ENCODE measurements around the gene WWOX. TPM values are rescaled to one million over a fixed set of nuclear protein-coding genes. Genes with fewer than 3 reads are reported as not detected.

The WWOX gene
- total and polyA plus RNA-seq, 2 donors, result 15.3 to 28.4 TPM

DNA sequence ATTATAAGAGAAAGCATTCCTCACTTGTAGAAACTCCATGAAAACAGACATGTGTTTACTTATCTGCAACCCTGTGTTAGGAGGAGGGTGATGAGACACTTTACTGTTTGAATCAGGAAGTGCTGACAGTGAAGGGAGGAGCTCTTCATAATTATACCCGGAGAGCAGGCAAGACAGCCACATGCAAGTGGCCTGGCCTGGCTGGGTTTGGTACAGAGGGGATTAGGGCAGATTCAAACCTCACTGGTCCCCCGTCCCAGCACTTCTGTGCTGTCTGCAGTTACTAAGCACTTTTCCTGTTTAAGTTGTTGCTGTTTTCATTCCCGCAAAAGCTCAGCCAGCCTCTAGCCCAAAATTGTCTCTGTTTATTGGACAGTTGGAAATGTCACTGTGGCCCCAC lies 78.5 kb downstream of the WWOX start:
- DNase-seq (ENCODE audit: extremely low spot score), result no peak
- H3K36me3 ChIP-seq (ENCODE audit: insufficient read depth), result no peaks in the 10 kb centered on the region
- H3K27ac ChIP-seq (ENCODE audit: low read depth), result no peak overlapping the region
- H3K4me1 ChIP-seq (ENCODE audit: insufficient read depth), result no peaks in the 10 kb centered on the region
- WGBS, result 32% methylated on average over 3 of the region's 3 CpGs
- H3K4me3 ChIP-seq (ENCODE audit: low read depth, low read length), result no peak overlapping the region

DNA sequence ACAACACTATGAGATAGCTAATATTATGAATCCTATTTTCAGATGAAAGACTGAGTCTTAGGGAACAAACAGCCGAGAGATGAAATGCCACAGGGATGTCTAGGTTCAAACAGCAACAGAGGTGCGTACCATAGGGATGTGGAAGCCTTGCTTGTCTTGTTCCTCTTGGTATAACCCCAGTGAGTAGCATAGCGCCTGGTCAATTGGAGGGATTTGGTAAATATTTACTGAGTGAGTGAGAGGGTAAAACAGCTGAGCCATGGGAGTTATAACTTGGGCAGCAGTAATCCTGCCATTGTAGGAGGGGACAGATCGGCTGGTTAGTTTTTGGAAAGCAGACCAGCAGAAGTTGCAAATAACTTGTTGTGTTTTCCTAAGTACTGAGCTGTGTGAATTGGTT lies 80.2 kb downstream of the WWOX start:
- 82% methylated on average over 4 of the region's 4 CpGs for WGBS
- no peaks in the 10 kb centered on the region for H3K36me3 ChIP-seq (ENCODE audit: insufficient read depth)
- no peak overlapping the region for H3K4me3 ChIP-seq (ENCODE audit: low read depth, low read length)
- no peak overlapping the region for H3K27ac ChIP-seq (ENCODE audit: low read depth)
- DNase-seq (ENCODE audit: extremely low spot score), result no peak
- H3K4me1 ChIP-seq (ENCODE audit: insufficient read depth), result no peaks in the 10 kb centered on the region

DNA sequence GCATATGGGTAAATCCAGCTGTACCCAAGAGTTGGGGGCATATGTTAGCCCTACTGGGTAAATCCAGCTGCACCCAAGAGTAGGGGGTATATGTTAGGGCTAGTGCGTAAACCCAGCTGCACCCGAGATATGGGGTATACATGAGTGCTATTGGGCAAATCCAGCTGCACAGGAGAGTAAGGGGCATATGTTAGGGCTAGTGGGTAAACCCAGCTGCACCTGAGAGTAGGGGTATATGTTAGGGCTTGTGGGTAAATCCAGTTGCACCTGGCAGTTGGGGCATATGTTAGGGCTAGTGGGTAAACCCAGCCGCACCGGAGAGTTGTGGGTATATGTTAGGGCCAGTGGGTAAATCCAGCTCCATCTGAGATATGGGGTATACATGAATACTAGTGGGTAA lies 80.9 kb downstream of the WWOX start:
- no peak for DNase-seq (ENCODE audit: extremely low spot score)
- Histone ChIP-seq H3K27ac (ENCODE audit: low read depth) (no peak overlapping the region), H3K4me3 (ENCODE audit: low read depth, low read length) (no peak overlapping the region), H3K4me1 (ENCODE audit: insufficient read depth) (no peaks in the 10 kb centered on the region), H3K36me3 (ENCODE audit: insufficient read depth) (no peaks in the 10 kb centered on the region)
- 98% methylated on average over 4 of the region's 4 CpGs for WGBS

DNA sequence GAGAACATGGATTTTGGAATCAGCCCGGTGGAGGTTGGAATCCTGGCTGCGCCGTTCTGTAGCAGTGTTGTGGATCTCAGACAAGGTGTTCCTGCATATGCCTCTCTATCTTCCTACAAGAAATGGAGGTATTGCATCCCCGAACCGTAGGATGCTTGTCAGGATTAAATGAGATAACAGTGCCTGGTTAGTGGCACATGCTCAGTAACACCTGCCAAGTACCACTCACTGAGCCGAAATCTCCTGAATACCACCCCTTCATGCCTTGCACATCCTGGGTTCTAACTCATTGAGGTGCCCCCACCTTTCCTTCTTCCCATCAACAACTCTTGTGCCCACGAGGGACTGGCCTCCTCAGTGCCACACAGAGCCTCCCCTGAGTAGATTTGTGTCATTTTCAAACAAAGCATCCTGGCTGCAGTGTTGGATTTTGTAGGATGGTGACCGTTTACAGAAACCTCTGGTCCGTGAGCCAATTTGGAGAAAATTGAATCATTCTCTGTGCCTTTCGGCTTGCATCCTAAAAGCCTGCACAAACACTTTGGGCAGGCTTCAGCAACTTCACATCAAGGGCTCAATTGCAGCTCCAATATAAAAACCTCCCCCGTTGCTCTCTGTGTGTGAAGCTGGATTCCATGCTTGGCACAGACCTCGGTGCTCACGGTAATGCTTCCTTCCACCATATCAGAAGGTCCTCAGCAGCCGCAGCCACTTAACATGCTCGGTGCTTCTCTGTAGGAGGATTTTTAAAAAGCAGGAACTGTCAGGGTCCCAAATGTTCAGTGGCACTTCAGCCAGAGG lies 84.2 kb downstream of the WWOX start:
- Histone ChIP-seq H3K27ac (ENCODE audit: low read depth) (no peak overlapping the region), H3K4me1 (ENCODE audit: insufficient read depth) (no peaks in the 10 kb centered on the region), H3K4me3 (ENCODE audit: low read depth, low read length) (no peak overlapping the region), H3K36me3 (ENCODE audit: insufficient read depth) (no peaks in the 10 kb centered on the region)
- WGBS, result 48% methylated on average over 15 of the region's 15 CpGs
- peak; percentile 8 for DNase-seq (ENCODE audit: extremely low spot score)

DNA sequence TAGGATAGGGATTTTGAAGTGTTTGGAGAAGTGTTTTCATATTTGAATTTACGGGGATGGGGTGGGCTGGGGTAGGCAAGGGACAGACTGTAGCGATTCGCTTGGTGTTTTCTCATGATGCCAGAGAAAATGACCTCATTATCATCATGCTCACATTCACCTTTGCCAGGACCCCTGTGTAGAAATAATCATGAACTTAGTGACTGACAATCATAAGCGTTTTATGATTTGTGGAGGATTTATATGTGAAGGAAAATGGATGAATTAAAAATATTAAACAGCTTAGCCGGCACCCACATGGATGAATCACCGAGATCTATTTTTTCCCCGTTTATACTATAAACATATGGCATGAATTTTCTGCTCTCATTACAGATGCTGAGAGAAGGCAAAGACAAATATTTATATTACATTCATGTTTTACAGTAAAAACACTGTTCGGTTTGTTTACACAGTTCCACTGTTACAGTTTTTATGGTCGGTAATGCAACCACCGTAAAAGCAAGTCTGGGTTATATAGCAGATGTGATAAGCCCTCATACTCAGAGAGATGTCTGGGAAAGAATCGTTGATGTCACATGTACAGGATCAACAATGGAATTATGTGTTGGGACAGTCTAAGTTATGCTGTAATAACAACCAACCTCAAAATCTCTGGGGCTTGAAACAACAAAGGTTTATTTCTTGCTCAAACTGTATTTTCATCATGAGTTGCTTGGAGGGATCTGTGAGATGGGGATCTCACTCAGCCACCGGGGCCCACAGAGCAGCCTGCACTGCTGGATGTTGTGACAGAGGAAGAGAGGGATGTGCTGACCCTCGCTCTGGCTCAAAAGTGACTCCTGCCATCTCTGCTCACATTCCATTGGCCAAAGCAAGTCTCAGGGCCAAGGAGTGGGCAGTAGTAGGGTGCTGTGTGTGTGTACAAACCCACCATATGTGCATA lies 85.1 kb downstream of the WWOX start:
- DNase-seq (ENCODE audit: extremely low spot score), result peak; percentile 58
- whole genome bisulfite sequencing, result 21% methylated on average over 13 of the region's 13 CpGs
- Histone ChIP-seq H3K4me3 (ENCODE audit: low read depth, low read length) (no peak overlapping the region), H3K36me3 (ENCODE audit: insufficient read depth) (no peaks in the 10 kb centered on the region), H3K27ac (ENCODE audit: low read depth) (no peak overlapping the region), H3K4me1 (ENCODE audit: insufficient read depth) (no peaks in the 10 kb centered on the region)

DNA sequence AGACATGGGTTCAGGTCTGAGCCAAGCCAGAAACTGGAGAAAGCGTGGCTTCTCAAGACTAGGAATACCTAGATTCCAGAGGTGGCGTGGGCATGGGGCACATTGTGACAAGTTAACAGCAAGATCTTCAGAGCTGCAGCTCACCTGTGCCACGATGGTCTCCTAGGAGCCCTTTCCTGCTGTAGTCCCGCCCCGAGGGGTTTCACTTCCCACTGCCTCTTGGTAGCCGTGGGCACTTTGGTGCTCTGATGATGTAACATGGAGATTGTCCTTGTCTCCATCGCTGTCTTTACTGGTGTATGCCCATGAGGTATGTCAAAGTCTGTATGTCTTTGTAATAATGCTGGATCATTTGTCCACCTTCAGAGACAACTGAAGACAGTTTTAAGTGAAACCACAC lies 89.7 kb downstream of the WWOX start:
- H3K36me3 ChIP-seq (ENCODE audit: insufficient read depth), result no peaks in the 10 kb centered on the region
- no peak for DNase-seq (ENCODE audit: extremely low spot score)
- H3K4me3 ChIP-seq (ENCODE audit: low read depth, low read length), result no peak overlapping the region
- H3K27ac ChIP-seq (ENCODE audit: low read depth), result no peak overlapping the region
- no peaks in the 10 kb centered on the region for H3K4me1 ChIP-seq (ENCODE audit: insufficient read depth)
- WGBS, result 98% methylated on average over 7 of the region's 7 CpGs

DNA sequence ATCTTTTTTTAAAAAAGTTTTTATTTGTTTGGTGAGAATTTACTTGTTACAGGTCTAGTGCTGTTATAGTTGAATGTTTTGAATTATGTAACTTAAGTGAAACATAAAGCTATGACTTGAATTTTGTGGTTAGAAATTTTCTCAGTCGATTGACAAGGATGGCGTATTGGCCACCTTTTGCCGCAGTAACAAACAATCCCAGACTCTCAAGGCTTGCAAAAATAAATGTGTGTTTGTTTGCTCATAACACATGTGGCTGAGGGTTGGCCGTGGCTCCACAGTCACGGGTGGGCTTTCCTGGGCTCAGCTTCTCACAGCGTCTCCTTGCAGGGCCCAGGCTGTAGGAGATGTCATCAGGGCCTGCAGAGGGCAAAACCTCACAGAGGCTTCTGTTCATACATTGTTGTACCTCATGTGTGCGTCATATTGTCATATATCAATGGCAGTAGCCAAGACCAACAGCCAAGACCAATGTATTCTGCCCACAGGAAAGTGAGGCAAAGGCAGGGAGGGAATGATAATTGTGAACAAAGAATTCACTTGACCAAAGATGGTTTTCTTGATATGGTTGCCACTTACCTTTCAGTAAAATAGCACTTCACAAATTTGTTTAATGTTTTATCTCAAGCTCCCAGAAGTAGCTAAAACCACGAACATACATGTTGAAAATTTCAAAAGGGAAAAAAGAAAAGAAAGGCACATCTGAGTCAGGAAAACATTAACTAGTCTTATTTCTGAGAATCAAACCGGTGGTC lies 93.5 kb downstream of the WWOX start:
- Histone ChIP-seq H3K27ac (ENCODE audit: low read depth) (no peak overlapping the region), H3K36me3 (ENCODE audit: insufficient read depth) (no peaks in the 10 kb centered on the region), H3K4me3 (ENCODE audit: low read depth, low read length) (no peak overlapping the region), H3K4me1 (ENCODE audit: insufficient read depth) (no peaks in the 10 kb centered on the region)
- no peak for DNase-seq (ENCODE audit: extremely low spot score)
- WGBS, result 96% methylated on average over 9 of the region's 9 CpGs

DNA sequence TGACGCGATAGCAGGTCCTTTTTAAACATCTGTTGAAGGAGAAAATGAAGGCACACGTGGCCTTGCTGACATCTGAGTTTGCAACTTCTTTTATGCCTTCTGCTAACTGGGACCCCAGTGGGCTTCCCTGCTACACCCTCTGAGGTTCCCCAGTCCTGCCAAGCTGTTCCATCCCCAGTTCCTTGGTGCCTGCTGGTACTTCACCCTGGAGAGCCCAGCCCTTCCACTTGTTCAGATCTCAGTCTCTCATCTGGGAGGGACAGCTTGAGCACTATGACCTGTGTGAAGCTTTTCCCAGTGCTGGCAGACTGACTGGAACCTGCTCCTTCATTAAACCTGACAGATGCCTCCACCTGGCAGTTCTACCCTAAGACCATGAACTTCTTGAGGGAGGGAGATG lies 95.5 kb downstream of the WWOX start:
- Histone ChIP-seq H3K4me3 (ENCODE audit: low read depth, low read length) (no peak overlapping the region), H3K27ac (ENCODE audit: low read depth) (no peak overlapping the region), H3K4me1 (ENCODE audit: insufficient read depth) (no peaks in the 10 kb centered on the region), H3K36me3 (ENCODE audit: insufficient read depth) (no peaks in the 10 kb centered on the region)
- 97% methylated on average over 3 of the region's 3 CpGs for WGBS
- no peak for DNase-seq (ENCODE audit: extremely low spot score)

DNA sequence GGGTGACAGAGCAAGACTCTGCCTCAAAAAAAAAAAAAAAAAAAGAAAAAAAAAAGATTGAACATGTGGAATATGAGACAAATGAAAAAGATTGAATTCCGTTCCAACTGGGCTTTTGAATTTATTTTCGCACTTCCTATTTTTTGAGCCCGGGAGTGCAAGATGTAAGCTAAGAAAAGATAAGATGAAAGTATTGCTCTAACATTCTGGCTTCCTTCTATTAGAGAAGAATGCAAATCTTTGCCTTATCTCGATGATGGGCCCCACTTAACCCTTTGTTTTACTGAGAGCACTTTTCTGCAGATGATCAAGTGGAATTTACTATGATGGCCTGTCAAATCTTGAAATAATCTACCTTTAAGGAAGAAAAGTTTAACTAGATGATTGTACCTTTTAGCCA lies 96.3 kb downstream of the WWOX start:
- Histone ChIP-seq H3K36me3 (ENCODE audit: insufficient read depth) (no peaks in the 10 kb centered on the region), H3K4me3 (ENCODE audit: low read depth, low read length) (no peak overlapping the region), H3K4me1 (ENCODE audit: insufficient read depth) (no peaks in the 10 kb centered on the region), H3K27ac (ENCODE audit: low read depth) (no peak overlapping the region)
- DNase-seq (ENCODE audit: extremely low spot score), result no peak
- 54% methylated on average over 4 of the region's 4 CpGs for WGBS

DNA sequence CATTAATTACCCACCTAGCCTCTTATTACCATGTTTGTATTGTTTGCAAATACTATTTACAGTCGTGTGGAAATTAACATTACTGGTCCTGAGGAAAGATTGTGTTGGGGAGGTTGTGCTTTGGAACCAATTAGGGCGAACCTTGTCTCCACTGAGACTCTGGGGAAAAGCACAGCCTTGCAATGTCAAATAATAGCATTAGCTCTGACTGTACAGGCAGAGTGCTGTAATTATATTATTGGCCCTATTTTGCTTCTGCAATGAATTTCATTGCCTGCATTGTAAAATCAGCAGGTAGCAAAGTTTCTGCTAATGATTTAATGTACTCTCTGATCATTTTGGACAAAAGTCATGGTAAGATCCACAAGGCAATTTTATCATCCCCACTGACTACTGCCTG lies 97.0 kb downstream of the WWOX start:
- Histone ChIP-seq H3K27ac (ENCODE audit: low read depth) (no peak overlapping the region), H3K4me3 (ENCODE audit: low read depth, low read length) (no peak overlapping the region), H3K4me1 (ENCODE audit: insufficient read depth) (no peaks in the 10 kb centered on the region), H3K36me3 (ENCODE audit: insufficient read depth) (no peaks in the 10 kb centered on the region)
- no peak for DNase-seq (ENCODE audit: extremely low spot score)
- WGBS, result 63% methylated on average over 2 of the region's 2 CpGs

DNA sequence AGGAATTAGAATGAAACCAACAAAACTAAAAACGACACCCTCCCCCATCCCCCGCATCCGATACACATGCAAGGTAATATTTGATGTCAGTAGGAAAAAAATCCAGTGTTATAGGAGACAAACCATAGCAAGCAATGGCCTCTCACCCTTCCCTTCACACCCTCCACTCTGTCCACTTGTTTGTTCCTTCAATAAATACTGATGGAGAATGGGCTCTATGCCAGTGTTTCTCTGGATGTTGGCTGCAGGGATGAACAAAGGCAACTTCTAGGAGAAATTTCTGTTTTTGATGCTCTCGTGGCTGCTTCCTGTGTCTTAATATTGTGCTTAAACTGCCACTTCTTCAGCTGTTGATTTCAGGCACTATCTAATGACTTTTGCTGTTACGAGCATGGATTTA lies 98.8 kb downstream of the WWOX start:
- 83% methylated on average over 5 of the region's 5 CpGs for WGBS
- DNase-seq (ENCODE audit: extremely low spot score), result no peak

DNA sequence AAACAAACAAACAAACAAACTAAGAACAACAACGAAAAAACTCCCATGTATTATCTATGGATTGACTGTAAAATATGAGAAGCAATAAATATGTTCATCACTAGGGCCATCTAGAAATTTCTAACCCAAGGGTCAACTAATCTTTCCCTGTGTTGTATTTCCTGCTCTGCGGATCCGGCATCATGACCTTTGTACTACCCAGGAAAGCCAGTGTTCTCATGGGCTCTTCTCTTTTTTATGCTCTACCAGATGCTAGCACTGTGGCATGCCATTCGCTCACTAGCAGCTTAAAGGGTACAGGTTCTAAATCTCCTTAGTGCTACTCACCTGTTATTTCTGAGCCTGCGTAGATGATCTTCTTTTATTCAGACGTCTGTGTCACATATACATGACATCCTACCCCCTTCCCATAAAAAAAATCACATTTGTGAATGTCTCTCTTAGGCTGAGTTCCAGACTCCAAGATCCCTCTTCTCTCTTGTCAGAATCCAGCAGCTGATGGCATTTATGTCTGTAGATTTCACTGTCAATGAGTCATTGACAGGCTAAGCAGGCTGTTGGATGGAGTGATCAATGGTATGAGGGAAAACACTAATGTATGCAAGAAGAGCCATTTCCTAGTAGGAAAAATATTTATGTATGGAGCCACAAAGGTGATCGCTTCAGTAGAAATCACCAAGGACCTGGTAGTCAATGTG lies 100.0 kb downstream of the WWOX start:
- WGBS, result 91% methylated on average over 7 of the region's 7 CpGs
- H3K4me1 ChIP-seq (ENCODE audit: insufficient read depth), result no peaks in the 10 kb centered on the region
- H3K4me3 ChIP-seq (ENCODE audit: low read depth, low read length), result no peak overlapping the region
- no peak for DNase-seq (ENCODE audit: extremely low spot score)
- no peaks in the 10 kb centered on the region for H3K36me3 ChIP-seq (ENCODE audit: insufficient read depth)
- H3K27ac ChIP-seq (ENCODE audit: low read depth), result no peak overlapping the region

More for the DNA sequence above, 98.8 kb downstream of the WWOX start:
- Histone ChIP-seq H3K36me3 (ENCODE audit: insufficient read depth) (no peaks in the 10 kb centered on the region), H3K4me1 (ENCODE audit: insufficient read depth) (no peaks in the 10 kb centered on the region), H3K27ac (ENCODE audit: low read depth) (no peak overlapping the region), H3K4me3 (ENCODE audit: low read depth, low read length) (no peak overlapping the region)

DNA sequence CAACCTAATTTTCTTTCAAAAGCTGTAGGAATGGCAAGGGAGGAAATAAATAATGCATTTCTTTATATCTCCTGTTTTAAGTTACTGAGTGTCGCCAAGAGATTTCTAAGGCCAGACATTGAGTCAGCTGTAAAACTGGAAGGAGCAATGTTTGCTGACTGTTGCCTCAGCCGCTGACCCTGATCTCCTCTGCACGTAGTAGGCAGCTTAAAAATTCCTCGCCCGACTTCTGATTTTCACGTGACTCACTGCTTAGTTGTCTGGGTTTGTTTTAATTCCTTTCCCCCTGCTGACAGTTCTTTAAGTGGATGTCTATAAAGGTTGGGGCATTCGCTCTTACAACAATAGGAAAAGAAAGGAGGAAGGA lies 100.6 kb downstream of the WWOX start:
- WGBS, result 89% methylated on average over 7 of the region's 7 CpGs
- H3K27ac ChIP-seq (ENCODE audit: low read depth), result no peak overlapping the region
- no peak for DNase-seq (ENCODE audit: extremely low spot score)
- H3K36me3 ChIP-seq (ENCODE audit: insufficient read depth), result no peaks in the 10 kb centered on the region
- no peak overlapping the region for H3K4me3 ChIP-seq (ENCODE audit: low read depth, low read length)
- H3K4me1 ChIP-seq (ENCODE audit: insufficient read depth), result no peaks in the 10 kb centered on the region

Data from urinary bladder (tissue), 4 donors.